IMR-90 (cell line): ENCODE data around the gene INPP5A. TPM values are rescaled to one million over a fixed set of nuclear protein-coding genes. Genes with fewer than 3 reads are reported as not detected.

Source experiments
- ATAC-seq: fragments of 200-7000 bp; cut with Tn5 transposase; 2 replicates; pipeline ENCODE4 v1.9.1; 2020; ENCODE audit warnings: low read depth, mild to moderate bottlenecking, moderate library complexity
- BruUV-seq: library from RNA; stranded (reverse); fragments of 400-500 nt; replicated peaks from 2 replicates; lab custom pipeline; 2021; lab: Mats Ljungman, UMichigan
- CTCF ChIA-PET: fragments of 300-600 bp; formaldehyde crosslinking; extraction: SDS; loops from one replicate; lab custom pipeline; 2021; ENCODE audit warnings: antibody characterized with exemption; lab: Yijun Ruan, JAX
- POLR2A ChIA-PET: fragments of 300-600 bp; sonication (Branson Sonifier 250); formaldehyde crosslinking; loops from one replicate; lab custom pipeline; 2022; ENCODE audit warnings: antibody characterized with exemption; ENCODE audit not compliant: unreplicated experiment; lab: Charles Lee
- DNase-seq: peaks from one replicate; pipeline ENCODE4 v3.0.0; 2013
- H2AFZ ChIP-seq: replicated peaks from 2 replicates; pipeline ENCODE3; 2013; ENCODE audit warnings: low read length, mild to moderate bottlenecking; ENCODE audit not compliant: poor library complexity
- H2AK5ac ChIP-seq: 2 replicates; pipeline ENCODE4 v1.6.1; 2013; ENCODE audit warnings: low read depth, low read length, inconsistent platforms
- H2AK9ac ChIP-seq: replicated peaks from 2 replicates; pipeline ENCODE3; 2013; ENCODE audit warnings: mild to moderate bottlenecking, low read depth, low read length, moderate library complexity; ENCODE audit not compliant: poor library complexity
- H2BK120ac ChIP-seq: 2 replicates; pipeline ENCODE4 v1.6.1; 2013; ENCODE audit warnings: low read depth, low read length, inconsistent platforms
- H2BK15ac ChIP-seq: 3 replicates; pipeline ENCODE4 v1.6.1; 2013; ENCODE audit warnings: low read depth, low read length, inconsistent platforms
- H2BK20ac ChIP-seq: 2 replicates; pipeline ENCODE4 v1.6.1; 2013; ENCODE audit warnings: low read depth, mild to moderate bottlenecking, inconsistent platforms, low read length, moderate library complexity
- H2BK5ac ChIP-seq: 2 replicates; pipeline ENCODE4 v1.6.1; 2013; ENCODE audit warnings: mild to moderate bottlenecking, low read depth, low read length, inconsistent platforms; ENCODE audit not compliant: poor library complexity, severe bottlenecking
- H3K14ac ChIP-seq: replicated peaks from 2 replicates; pipeline ENCODE4 v1.6.1; 2013; ENCODE audit warnings: low read depth, low read length, inconsistent platforms
- H3K18ac ChIP-seq: 2 replicates; pipeline ENCODE4 v1.6.1; 2013; ENCODE audit warnings: low read depth, low read length, control low read depth
- H3K23ac ChIP-seq: 2 replicates; pipeline ENCODE4 v1.6.1; 2013; ENCODE audit warnings: low read depth, low read length, inconsistent platforms
- H3K27ac ChIP-seq: 2 replicates; pipeline ENCODE4 v1.5.1; 2013; ENCODE audit warnings: mild to moderate bottlenecking, control low read depth, low read length; ENCODE audit not compliant: insufficient read depth
- H3K27me3 ChIP-seq: 2 replicates; pipeline ENCODE4 v1.6.1; 2013; ENCODE audit warnings: low read length; ENCODE audit not compliant: control insufficient read depth, insufficient read depth
- H3K36me3 ChIP-seq: 2 replicates; pipeline ENCODE4 v1.6.1; 2013; ENCODE audit warnings: low read length, mixed read lengths; ENCODE audit not compliant: control insufficient read depth, insufficient read depth
- H3K4ac ChIP-seq: 2 replicates; pipeline ENCODE4 v1.6.1; 2013; ENCODE audit warnings: low read depth, low read length, inconsistent platforms
- H3K4me1 ChIP-seq: 2 replicates; pipeline ENCODE4 v1.6.1; 2013; ENCODE audit warnings: low read length, mixed read lengths; ENCODE audit not compliant: control insufficient read depth, insufficient read depth
- H3K4me2 ChIP-seq: 2 replicates; pipeline ENCODE4 v1.6.1; 2013; ENCODE audit warnings: low read depth, mild to moderate bottlenecking, control low read depth, low read length, moderate library complexity
- H3K4me3 ChIP-seq: 2 replicates; pipeline ENCODE4 v1.5.1; 2013; ENCODE audit warnings: low read depth, mild to moderate bottlenecking, control low read depth, low read length, moderate library complexity; ENCODE audit not compliant: insufficient read depth
- H3K56ac ChIP-seq: 2 replicates; pipeline ENCODE4 v1.6.1; 2013; ENCODE audit warnings: low read length, inconsistent platforms; ENCODE audit not compliant: insufficient read depth; ENCODE audit errors: extremely low read depth
- H3K79me1 ChIP-seq, 2 experiments: 2 replicates each; pipeline ENCODE4 v1.6.1; 2013; ENCODE audit warnings: low read length in 2 of 2, inconsistent platforms in 1 of 2, low read depth in 1 of 2
- H3K9ac ChIP-seq: 2 replicates; pipeline ENCODE4 v1.6.1; 2013; ENCODE audit warnings: low read depth, low read length, control low read depth
- H3K9me1 ChIP-seq: 2 replicates; pipeline ENCODE4 v1.6.1; 2013; ENCODE audit warnings: low read length, inconsistent platforms; ENCODE audit not compliant: insufficient read depth
- H3K9me3 ChIP-seq: 2 replicates; pipeline ENCODE4 v1.6.1; 2013; ENCODE audit warnings: low read length; ENCODE audit not compliant: control insufficient read depth, insufficient read depth
- H4K20me1 ChIP-seq: 2 replicates; pipeline ENCODE4 v1.6.1; 2013; ENCODE audit warnings: low read length, inconsistent platforms; ENCODE audit not compliant: insufficient read depth
- H4K5ac ChIP-seq: 2 replicates; pipeline ENCODE4 v1.6.1; 2013; ENCODE audit warnings: mild to moderate bottlenecking, low read depth, low read length, control low read depth
- H4K8ac ChIP-seq, 2 experiments: 2 replicates each; pipeline ENCODE4 v1.6.1; 2013; ENCODE audit warnings: low read depth in 2 of 2, low read length in 2 of 2, control low read depth in 1 of 2, inconsistent platforms in 1 of 2
- H4K91ac ChIP-seq: 2 replicates; pipeline ENCODE4 v1.6.1; 2013; ENCODE audit warnings: low read depth, low read length, inconsistent platforms; ENCODE audit not compliant: insufficient read depth
- BHLHE40 ChIP-seq: fragments of 150-350 bp; IDR thresholded peaks from 2 replicates; pipeline ENCODE4 v1.6.1; 2016; ENCODE audit warnings: mild to moderate bottlenecking, low read depth, low read length
- CEBPB ChIP-seq: IDR thresholded peaks from 2 replicates; pipeline ENCODE4 v1.6.1; 2012; ENCODE audit warnings: low read depth, low read length, improper control_type of control experiment
- CHD1 ChIP-seq: IDR thresholded peaks from 2 replicates; pipeline ENCODE4 v1.6.1; 2012; ENCODE audit warnings: low read depth, low read length, improper control_type of control experiment
- FOS ChIP-seq: fragments of 150-350 bp; IDR thresholded peaks from 2 replicates; pipeline ENCODE4 v1.6.1; 2016; ENCODE audit warnings: low read depth, low read length
- MAFK ChIP-seq: IDR thresholded peaks from 2 replicates; pipeline ENCODE4 v1.6.1; 2012; ENCODE audit warnings: low read depth, low read length, improper control_type of control experiment
- MAZ ChIP-seq: IDR thresholded peaks from 2 replicates; pipeline ENCODE4 v1.6.1; 2012; ENCODE audit warnings: low read depth, mild to moderate bottlenecking, low read length, improper control_type of control experiment, moderate library complexity, borderline replicate concordance
- MXI1 ChIP-seq: IDR thresholded peaks from 2 replicates; pipeline ENCODE4 v1.6.1; 2012; ENCODE audit warnings: low read depth, mild to moderate bottlenecking, low read length, moderate library complexity, borderline replicate concordance
- NFE2L2 ChIP-seq: fragments of 150-350 bp; IDR thresholded peaks from 2 replicates; pipeline ENCODE4 v1.6.1; 2016; ENCODE audit warnings: low read depth, mild to moderate bottlenecking, low read length
- POLR2A ChIP-seq: IDR thresholded peaks from 2 replicates; pipeline ENCODE4 v1.6.1; 2012; ENCODE audit warnings: mild to moderate bottlenecking, low read depth, low read length
- RAD21 ChIP-seq: IDR thresholded peaks from 2 replicates; pipeline ENCODE4 v1.6.1; 2012; ENCODE audit warnings: low read length, improper control_type of control experiment
- RCOR1 ChIP-seq: IDR thresholded peaks from 2 replicates; pipeline ENCODE4 v1.6.1; 2012; ENCODE audit warnings: mild to moderate bottlenecking, low read length, improper control_type of control experiment; ENCODE audit not compliant: insufficient replicate concordance
- RFX5 ChIP-seq: IDR thresholded peaks from 2 replicates; pipeline ENCODE4 v1.8.0; 2012; ENCODE audit warnings: low read depth, mild to moderate bottlenecking, low read length, moderate library complexity
- SMC3 ChIP-seq: fragments of 150-350 bp; IDR thresholded peaks from 2 replicates; pipeline ENCODE4 v1.6.1; 2016; ENCODE audit warnings: low read depth, mild to moderate bottlenecking, antibody characterized with exemption, low read length, moderate library complexity
- WGBS, 2 experiments: methylation state at CpG; one replicate each; pipeline versions ENCODE4 v1.1.5 to v1.1.7; 2013; ENCODE audit warnings: missing lambda C conversion rate in 2 of 2; ENCODE audit not compliant: insufficient read length in 1 of 2; ENCODE audit errors: extremely low coverage in 2 of 2; 5-methylcytosine and 5-hydroxymethylcytosine counted together
- dilution Hi-C: fragments of 300-500 bp; cut with HindIII; formaldehyde crosslinking; loops from one replicate; pipeline ENCODE4 v1.14.3; 2018; ENCODE audit warnings: low sequenced_read_pairs; ENCODE audit not compliant: unreplicated experiment
- in situ Hi-C: fragments of 300-500 bp; cut with MboI; formaldehyde crosslinking; loops from 3 replicates; pipeline ENCODE4 v1.14.3; 2019; ENCODE audit warnings: low sequenced_read_pairs, inconsistent platforms, mixed read lengths
- intact Hi-C: fragments of 100-400 bp; cut with micrococcal nuclease; formaldehyde crosslinking; loops from 2 replicates; pipeline ENCODE4 v1.10.0; 2022
- polyA plus RNA-seq, 3 experiments: library from polyadenylated mRNA; depleted of rRNA; stranded (reverse); fragments of >200 nt; gene quantifications; 2 replicates each; pipeline ENCODE4 v1.2.3, GENCODE V29; 2012; ENCODE audit warnings: low replicate concordance in 1 of 3
- total RNA-seq: library from RNA; depleted of rRNA; stranded (reverse); fragments of >200 nt; gene quantifications from 2 replicates; pipeline ENCODE4 v1.2.3, GENCODE V29; 2012
- TF ChIP-seq, protein P1 (sequence below): conservative IDR thresholded peaks from 2 replicates; pipeline ENCODE4 v1.5.1; 2012; ENCODE audit warnings: mild to moderate bottlenecking, low read depth, low read length, improper control_type of control experiment
- TF ChIP-seq, protein P2 (sequence below): fragments of 150-350 bp; IDR thresholded peaks from 2 replicates; pipeline ENCODE4 v1.6.1; 2016; ENCODE audit warnings: low read depth, mild to moderate bottlenecking, low read length, moderate library complexity, borderline replicate concordance
- TF ChIP-seq, protein P3 (sequence below): fragments of 150-350 bp; IDR thresholded peaks from 2 replicates; pipeline ENCODE4 v1.6.1; 2017; ENCODE audit warnings: mild to moderate bottlenecking, antibody characterized with exemption, low read length, low read depth

The INPP5A gene
- total and polyA plus RNA-seq, 2 of the 4 experiments (the other 2 are of a cell fraction) = 21.4 to 36.7 TPM

DNA sequence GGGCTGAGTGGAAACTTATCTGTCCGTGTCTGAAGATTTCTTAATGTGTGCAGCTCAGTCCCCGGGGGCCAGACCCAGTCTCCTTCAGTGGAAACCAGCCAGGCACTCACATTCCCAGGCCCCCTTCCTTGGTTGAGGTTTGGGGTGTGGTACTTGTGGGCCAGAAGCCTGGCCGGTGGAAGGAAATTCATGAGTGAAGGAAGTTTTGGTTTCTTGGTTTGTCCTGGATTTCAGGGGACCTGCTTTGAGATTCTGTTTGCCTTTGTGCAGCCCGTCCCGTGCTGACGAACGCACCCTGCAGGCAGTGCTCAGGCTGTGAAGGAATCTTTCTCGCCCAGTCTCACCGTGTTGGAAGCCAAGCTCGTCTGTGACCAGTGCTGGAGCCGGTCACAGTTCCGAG lies 2.9 kb downstream of the INPP5A start:
- H2AK5ac ChIP-seq = peak overlapping the region; percentile 22; the same call in 1 of the 2 replicates
- H3K27ac ChIP-seq = no peak overlapping the region
- H2BK120ac ChIP-seq = no peak overlapping the region
- H3K4me3 ChIP-seq = no peak overlapping the region
- ChIA-PET CTCF (interaction anchor here (1.1 kb wide), 1 partner anchor 59 kb away, joined by 3 read pairs; no protein-coding TSS in a partner anchor), POLR2A (no interaction called here)
- no peaks in the 10 kb centered on the region; the same call in 1 of the 2 replicates for H3K9me1 ChIP-seq
- no peak for ATAC-seq
- H2AFZ ChIP-seq = peak overlapping the region; percentile 4
- 0 out of 2 replicates have a peak overlapping the region, but pooled peaks have one; percentile 6 for H3K9ac ChIP-seq
- 0 out of 2 replicates have a peak overlapping the region, but pooled peaks have one; percentile 54 for H3K4ac ChIP-seq
- no peak overlapping the region for H2BK20ac ChIP-seq
- H3K79me1 ChIP-seq = peaks cover 26 to 85% of the 10 kb centered on the region in 2 experiments
- no peaks in the 10 kb centered on the region for H3K27me3 ChIP-seq
- TF ChIP-seq RFX5 = no peak
- no peak for TF ChIP-seq MAFK
- TF ChIP-seq CEBPB = no peak
- no peak; the same call in 1 of the 2 replicates for TF ChIP-seq BHLHE40
- no peak for TF ChIP-seq CHD1
- TF ChIP-seq RAD21 = peak; percentile 23
- TF ChIP-seq, protein P1, sequence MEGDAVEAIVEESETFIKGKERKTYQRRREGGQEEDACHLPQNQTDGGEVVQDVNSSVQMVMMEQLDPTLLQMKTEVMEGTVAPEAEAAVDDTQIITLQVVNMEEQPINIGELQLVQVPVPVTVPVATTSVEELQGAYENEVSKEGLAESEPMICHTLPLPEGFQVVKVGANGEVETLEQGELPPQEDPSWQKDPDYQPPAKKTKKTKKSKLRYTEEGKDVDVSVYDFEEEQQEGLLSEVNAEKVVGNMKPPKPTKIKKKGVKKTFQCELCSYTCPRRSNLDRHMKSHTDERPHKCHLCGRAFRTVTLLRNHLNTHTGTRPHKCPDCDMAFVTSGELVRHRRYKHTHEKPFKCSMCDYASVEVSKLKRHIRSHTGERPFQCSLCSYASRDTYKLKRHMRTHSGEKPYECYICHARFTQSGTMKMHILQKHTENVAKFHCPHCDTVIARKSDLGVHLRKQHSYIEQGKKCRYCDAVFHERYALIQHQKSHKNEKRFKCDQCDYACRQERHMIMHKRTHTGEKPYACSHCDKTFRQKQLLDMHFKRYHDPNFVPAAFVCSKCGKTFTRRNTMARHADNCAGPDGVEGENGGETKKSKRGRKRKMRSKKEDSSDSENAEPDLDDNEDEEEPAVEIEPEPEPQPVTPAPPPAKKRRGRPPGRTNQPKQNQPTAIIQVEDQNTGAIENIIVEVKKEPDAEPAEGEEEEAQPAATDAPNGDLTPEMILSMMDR = peak; percentile 27
- TF ChIP-seq SMC3 = peak; percentile 32; the same call in 1 of the 2 replicates
- TF ChIP-seq, protein P2, sequence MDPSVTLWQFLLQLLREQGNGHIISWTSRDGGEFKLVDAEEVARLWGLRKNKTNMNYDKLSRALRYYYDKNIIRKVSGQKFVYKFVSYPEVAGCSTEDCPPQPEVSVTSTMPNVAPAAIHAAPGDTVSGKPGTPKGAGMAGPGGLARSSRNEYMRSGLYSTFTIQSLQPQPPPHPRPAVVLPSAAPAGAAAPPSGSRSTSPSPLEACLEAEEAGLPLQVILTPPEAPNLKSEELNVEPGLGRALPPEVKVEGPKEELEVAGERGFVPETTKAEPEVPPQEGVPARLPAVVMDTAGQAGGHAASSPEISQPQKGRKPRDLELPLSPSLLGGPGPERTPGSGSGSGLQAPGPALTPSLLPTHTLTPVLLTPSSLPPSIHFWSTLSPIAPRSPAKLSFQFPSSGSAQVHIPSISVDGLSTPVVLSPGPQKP = no peak
- no peak for TF ChIP-seq MAZ
- no peak for TF ChIP-seq POLR2A
- TF ChIP-seq FOS = no peak
- no peak for TF ChIP-seq NFE2L2
- no peak for TF ChIP-seq MXI1
- TF ChIP-seq, protein P3, sequence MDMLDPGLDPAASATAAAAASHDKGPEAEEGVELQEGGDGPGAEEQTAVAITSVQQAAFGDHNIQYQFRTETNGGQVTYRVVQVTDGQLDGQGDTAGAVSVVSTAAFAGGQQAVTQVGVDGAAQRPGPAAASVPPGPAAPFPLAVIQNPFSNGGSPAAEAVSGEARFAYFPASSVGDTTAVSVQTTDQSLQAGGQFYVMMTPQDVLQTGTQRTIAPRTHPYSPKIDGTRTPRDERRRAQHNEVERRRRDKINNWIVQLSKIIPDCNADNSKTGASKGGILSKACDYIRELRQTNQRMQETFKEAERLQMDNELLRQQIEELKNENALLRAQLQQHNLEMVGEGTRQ = no peak
- no peak for TF ChIP-seq RCOR1
- peak overlapping the region; percentile 29; the same call in 1 of the 2 replicates for H3K14ac ChIP-seq
- no TSS peak for BruUV-seq
- H3K4me1 ChIP-seq = peaks cover 24% of the 10 kb centered on the region
- dilution Hi-C loops (no loop called here), in situ Hi-C loops (no loop called here), intact Hi-C loops (loop anchor here (1.0 kb wide), 1 partner anchor 97 kb away; no protein-coding TSS in a partner anchor)
- H3K56ac ChIP-seq = no peak overlapping the region
- H4K91ac ChIP-seq = no peak overlapping the region
- no peak overlapping the region for H2BK5ac ChIP-seq
- no peak overlapping the region for H4K8ac ChIP-seq
- H4K20me1 ChIP-seq = peaks cover 71% of the 10 kb centered on the region
- no peak overlapping the region for H4K5ac ChIP-seq
- no CpG with 5 or more reads among the region's 12 CpGs for WGBS, 2 experiments
- no peaks in the 10 kb centered on the region for H3K9me3 ChIP-seq
- no peak overlapping the region for H3K18ac ChIP-seq
- peak overlapping the region; percentile 47 for H2AK9ac ChIP-seq
- peak overlapping the region; percentile 49 for H3K4me2 ChIP-seq
- no peaks in the 10 kb centered on the region for H3K36me3 ChIP-seq
- H2BK15ac ChIP-seq = no peak overlapping the region
- peak; percentile 29 for DNase-seq
- 0 out of 2 replicates have a peak overlapping the region, but pooled peaks have one; percentile 17 for H3K23ac ChIP-seq
